CMK (cell line): ENCODE data around the gene ERICH6B.

ENCODE experiments used
- DNase-seq: peaks from one replicate; pipeline ENCODE4 v3.0.0-alpha.2; 2010; ENCODE audit warnings: low read depth

The ERICH6B gene

DNA sequence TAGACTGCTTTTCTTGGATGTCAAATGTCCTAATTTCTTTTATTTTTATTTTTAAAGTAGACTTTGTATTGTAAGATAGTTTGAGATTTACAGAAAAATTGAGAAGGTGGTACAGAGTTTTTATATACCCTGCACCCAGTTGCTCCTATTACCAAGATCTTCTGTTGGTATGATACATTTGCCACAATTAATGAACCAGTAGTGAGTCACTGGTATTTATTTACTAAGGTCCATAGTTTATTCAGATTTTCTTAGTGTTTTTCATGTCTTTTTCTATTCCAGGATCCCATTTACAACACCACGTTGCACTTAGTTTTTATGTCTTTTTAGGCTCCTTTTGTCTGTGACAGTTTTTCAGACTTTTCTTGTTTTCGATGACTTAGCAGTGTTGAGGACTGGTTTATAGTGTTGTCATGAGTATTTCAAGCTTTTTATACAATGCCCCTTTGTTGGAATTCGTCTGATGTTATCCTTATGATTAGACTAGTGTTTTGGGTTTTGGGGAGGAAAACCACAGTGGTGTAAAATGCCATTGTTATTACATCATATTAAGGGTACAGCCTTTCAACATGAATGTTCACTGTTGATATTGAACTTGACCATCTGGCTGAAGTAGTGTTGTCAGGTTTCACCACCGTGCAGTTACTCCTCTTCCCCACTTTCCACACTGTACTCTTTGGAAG lies 114.9 kb downstream of the ERICH6B start:
- no peak for DNase-seq

DNA sequence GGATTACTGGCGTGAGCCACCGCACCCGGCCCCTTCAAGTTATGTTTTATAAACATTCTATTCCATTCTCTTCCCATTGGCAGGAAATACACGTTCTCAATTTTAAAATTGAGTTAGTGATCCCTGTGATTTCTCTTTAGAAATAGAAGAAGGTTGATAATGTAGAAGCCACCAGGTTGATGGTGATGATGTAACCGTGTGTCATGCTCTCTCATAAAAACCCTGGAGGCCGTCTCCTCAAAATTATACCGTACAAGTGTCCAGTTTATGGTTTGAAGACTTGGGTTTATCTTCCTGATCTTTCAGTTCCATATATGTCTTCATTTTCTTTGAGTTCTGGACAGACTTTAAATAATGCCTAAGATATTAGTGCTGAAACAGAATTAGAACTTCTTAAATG lies 118.6 kb downstream of the ERICH6B start:
- no peak for DNase-seq

DNA sequence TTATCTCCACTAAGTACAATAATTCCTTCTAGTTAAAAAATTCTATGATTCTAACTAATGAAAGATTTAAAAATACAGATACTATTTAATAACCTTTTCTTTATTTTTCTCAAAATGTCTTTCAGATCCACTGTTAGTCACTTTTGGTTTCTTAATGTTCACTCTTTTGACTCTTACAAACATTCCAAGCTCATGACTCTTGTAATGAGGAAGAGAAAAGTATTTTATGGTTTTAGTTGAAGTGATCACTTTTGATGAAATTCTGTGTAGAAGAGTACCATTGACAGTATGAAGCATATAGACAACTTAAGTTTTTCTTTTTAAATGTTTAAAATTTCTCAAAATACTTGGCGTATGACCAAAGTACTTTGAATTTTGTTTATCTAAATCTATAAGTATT lies 123.0 kb downstream of the ERICH6B start:
- no peak for DNase-seq
